ENCODE results near the gene CTDP1.
"Not testable (repeated sequence)": the region's sequence is repeated elsewhere in the genome, so short reads cannot be mapped to it uniquely, and the experiment has no call there.

CTDP1 gene

DNA sequence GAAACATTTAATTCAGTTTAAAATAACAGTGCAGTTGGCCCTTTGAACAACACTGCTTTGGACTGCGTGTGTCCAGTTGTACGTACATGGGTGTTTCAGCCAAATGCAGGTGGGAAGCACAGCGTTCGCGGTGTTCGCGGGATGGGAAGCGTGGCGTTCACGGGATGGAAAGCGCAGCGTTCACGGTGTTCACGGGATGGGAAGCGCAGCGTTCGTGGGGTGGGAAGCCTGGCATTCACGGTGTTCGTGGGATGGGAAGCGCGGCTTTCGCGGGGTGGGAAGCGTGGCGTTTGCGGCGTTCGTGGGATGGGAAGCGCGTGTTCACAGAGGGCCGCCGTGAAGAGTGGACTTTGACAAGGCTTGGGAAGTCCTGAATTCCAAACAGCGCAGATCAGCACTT lies 47.6 kb downstream of the CTDP1 start:
- Mint-ChIP-seq H3K4me3 (no peak overlapping the region), H3K4me1 (no peaks in the 10 kb centered on the region), H3K27me3 (no peaks in the 10 kb centered on the region), H3K36me3 (peaks cover 54% of the 10 kb centered on the region), H3K9me3 (no peaks in the 10 kb centered on the region), H3K27ac (no peak overlapping the region)
- ATAC-seq (ENCODE audit: low read depth) (no peak), DNase-seq (ENCODE audit: low spot score in 2 of 2) (no peak)

DNA sequence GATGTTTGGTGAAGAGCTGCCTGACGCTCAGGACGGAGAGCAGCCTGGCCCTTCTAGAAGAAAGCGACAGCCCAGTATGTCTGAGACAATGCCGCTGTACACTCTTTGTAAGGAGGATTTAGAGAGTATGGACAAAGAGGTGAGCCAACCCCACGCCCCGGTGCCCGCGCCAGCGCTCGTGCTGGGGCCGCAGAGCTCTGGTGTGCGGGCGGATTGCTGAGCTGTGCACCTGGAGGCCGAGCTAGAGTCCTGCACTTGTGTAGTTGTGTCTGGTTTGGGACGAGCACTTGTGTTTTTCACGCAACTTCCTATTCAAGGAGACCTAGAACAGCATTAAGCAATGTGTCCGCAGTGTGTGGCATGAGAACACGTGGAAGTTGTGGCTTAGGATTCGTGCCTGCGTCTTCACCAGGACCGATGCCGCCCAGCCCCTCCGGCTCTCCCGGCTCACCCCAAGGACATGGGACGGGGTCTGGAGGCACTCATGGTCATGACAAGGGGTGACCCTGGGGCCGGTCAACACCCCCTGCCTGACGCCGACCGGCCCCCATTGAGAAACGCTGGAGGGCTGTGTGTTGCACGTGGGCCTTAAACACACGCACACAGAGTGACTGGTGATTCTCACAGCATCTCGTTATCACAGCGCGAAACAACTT lies 49.5 kb downstream of the CTDP1 start:
- Mint-ChIP-seq H3K27ac (no peak overlapping the region), H3K27me3 (no peaks in the 10 kb centered on the region), H3K4me1 (no peaks in the 10 kb centered on the region), H3K36me3 (peaks cover 51% of the 10 kb centered on the region), H3K4me3 (no peak overlapping the region), H3K9me3 (no peaks in the 10 kb centered on the region)
- no peak for DNase-seq (ENCODE audit: low spot score in 2 of 2)
- no peak for ATAC-seq (ENCODE audit: low read depth)

DNA sequence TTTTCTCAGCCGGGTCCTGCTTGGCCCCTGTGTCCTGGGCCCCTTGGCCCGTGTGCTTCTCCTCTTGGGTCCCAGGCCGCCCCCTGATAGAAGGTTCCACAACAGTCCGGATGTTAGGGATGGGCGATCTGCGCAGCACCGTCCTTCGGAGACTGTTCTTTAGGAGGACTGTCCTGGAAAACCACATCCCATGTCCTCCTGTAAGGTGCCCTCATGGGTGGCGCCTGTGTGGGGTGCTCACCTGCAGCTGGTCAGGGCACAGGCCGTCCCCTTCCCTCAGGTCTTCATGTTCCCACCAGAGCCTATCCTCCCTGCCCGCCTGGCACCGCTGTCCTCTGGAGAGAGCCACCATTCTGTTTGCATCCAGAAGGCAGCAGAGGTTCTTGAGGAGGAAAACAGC lies 50.0 kb downstream of the CTDP1 start:
- ATAC-seq (ENCODE audit: low read depth) (no peak), DNase-seq (ENCODE audit: low spot score in 2 of 2) (no peak)
- Mint-ChIP-seq H3K4me3 (no peak overlapping the region), H3K4me1 (no peaks in the 10 kb centered on the region), H3K36me3 (peaks cover 51% of the 10 kb centered on the region), H3K27me3 (no peaks in the 10 kb centered on the region), H3K27ac (no peak overlapping the region), H3K9me3 (no peaks in the 10 kb centered on the region)

DNA sequence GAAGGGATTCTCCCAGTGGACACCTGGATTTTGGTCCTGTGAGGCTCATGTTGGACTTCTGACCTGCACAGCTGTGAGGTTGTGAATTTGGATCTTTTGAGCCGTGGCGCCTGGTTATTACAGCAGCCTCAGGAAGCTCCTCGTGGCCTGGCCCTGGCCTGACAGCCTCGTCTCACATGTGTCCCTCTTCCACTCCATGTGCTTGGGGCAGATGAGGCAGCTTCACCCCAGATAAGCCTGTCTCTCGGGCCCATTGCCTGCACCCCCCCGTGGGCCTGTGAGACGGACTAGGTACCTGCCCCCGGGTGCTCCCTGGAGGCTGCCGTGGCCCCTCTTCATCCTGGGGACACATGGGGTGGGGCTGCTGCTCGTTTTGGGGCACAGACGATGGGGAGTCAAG lies 51.2 kb downstream of the CTDP1 start:
- no peaks in the 10 kb centered on the region for H3K4me1 Mint-ChIP-seq
- H3K27me3 Mint-ChIP-seq: no peaks in the 10 kb centered on the region
- no peak for DNase-seq (ENCODE audit: low spot score in 2 of 2)
- no peak for ATAC-seq (ENCODE audit: low read depth)
- H3K4me3 Mint-ChIP-seq: no peak overlapping the region
- H3K36me3 Mint-ChIP-seq: peaks cover 48% of the 10 kb centered on the region
- H3K27ac Mint-ChIP-seq: no peak overlapping the region
- no peaks in the 10 kb centered on the region for H3K9me3 Mint-ChIP-seq

DNA sequence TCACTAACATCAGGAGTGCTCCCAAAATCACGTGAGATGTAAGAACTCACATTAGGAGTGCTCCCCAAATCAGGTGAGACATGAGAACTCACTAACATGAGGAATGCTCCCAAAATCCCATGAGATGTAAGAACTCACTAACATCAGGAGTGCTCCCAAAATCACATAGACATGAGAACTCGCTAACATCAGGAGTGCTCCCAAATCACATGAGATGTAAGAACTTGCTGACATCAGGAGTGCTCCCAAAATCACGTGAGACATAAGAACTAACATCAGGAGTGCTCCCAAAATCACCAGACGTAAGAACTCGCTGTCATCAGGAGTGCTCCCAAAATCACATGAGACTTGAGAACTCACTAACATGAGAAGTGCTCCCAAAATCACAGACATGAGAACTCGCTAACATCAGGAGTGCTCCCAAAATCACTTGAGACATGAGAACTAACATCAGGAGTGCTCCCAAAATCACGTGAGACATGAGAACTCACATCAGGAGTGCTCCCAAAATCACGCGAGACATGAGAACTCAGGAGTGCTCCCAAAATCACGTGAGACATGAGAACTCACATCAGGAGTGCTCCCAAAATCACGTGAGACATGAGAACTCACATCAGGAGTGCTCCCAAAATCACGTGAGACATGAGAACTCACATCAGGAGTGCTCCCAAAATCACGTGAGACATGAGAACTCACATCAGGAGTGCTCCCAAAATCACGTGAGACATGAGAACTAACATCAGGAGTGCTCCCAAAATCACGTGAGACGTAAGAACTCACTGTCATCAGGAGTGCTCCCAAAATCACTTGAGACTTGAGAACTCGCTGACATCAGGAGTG lies 52.5 kb downstream of the CTDP1 start:
- H3K36me3 Mint-ChIP-seq: peaks cover 48% of the 10 kb centered on the region
- H3K27ac Mint-ChIP-seq; H3K9me3 Mint-ChIP-seq; ATAC-seq (ENCODE audit: low read depth); H3K4me3 Mint-ChIP-seq; H3K4me1 Mint-ChIP-seq; DNase-seq (ENCODE audit: low spot score in 2 of 2); H3K27me3 Mint-ChIP-seq: not testable (repeated sequence)

DNA sequence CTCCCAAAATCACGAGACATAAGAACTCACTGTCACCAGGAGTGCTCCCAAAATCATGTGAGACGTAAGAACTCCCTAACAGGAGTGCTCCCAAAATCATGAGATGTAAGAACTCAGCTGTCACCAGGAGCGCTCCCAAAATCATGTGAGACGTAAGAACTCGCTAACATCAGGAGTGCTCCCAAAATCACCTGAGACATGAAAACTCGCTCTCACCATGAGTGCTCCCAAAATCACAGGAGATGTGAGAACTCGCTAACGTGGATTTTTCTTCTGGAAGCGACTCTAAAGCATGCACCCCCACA lies 53.1 kb downstream of the CTDP1 start:
- no peak for ATAC-seq (ENCODE audit: low read depth)
- DNase-seq (ENCODE audit: low spot score in 2 of 2): no peak
- Mint-ChIP-seq H3K4me1 (no peaks in the 10 kb centered on the region), H3K9me3 (no peaks in the 10 kb centered on the region), H3K27me3 (no peaks in the 10 kb centered on the region), H3K36me3 (peaks cover 47% of the 10 kb centered on the region), H3K27ac (no peak overlapping the region), H3K4me3 (no peak overlapping the region)

DNA sequence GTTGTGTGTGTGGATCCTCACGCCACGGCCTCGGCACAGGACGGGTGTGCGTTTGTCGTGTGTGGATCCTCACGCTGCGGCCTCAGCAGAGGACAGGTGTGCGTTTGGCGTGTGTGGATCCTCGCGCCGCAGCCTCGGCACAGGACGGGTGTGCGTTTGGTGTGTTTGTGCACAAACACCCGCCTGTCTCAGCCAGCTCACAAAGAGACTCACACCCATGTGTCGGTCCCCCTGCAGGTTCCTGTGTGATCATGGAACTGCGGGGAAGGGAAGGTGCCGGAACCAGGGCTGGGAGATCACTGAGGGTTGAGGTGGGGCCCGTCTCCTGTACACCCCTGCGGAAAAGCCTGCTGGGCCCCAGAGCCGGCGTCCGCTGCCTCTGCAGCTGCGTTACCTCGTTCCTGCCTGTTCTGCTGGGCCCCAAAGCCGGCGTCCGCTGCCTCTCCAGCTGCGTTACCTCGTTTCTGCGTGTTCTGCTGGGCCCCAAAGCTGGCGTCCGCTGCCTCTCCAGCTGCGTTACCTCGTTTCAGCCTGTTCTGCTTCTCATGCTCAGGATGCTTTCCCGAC lies 53.6 kb downstream of the CTDP1 start:
- no peak overlapping the region for H3K27ac Mint-ChIP-seq

DNA sequence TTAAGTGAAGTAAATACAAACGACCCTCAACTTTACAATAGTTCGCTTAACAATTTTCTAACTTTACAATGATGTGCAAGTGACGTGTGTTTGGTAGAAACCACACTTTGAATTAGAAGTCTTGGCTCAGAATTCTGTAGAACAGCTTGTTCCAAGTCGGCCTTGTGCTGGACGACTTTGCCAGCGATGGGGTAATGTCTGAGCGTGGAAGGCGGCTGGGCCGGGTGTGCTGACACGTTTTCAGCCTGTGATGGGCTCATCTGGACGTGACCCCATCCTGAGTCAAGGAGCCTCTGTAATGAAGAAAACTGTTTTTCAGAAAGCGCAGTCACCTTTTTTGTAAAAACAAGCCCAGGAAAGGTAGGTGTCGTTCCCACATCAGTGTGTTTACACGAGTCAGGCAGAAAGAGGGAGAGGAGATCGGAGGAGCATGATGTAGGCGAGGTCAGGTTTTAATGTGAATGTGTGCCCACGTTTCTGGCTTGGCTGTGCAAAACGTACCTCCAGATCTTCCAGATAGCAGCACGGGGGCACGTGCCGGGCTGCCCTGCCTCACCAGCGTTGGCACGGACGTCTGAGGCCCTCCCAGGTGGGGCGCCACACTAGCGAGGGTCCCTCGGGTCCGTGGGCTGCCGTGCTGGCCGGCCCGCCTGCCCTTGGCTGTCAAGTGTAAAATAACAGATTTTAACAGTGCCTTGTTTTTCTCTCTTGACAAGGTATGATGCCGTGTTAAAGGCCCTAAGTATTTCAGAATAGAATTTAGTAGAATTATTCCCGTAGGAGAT lies 54.6 kb downstream of the CTDP1 start:
- H3K36me3 Mint-ChIP-seq: peaks cover 50% of the 10 kb centered on the region
- no peak for DNase-seq (ENCODE audit: low spot score in 2 of 2)
- no peak overlapping the region for H3K4me3 Mint-ChIP-seq
- no peak overlapping the region for H3K27ac Mint-ChIP-seq
- no peaks in the 10 kb centered on the region for H3K27me3 Mint-ChIP-seq
- no peak for ATAC-seq (ENCODE audit: low read depth)
- H3K9me3 Mint-ChIP-seq: no peaks in the 10 kb centered on the region
- H3K4me1 Mint-ChIP-seq: no peaks in the 10 kb centered on the region

More for the DNA sequence above, 53.6 kb downstream of the CTDP1 start:
- H3K4me3 Mint-ChIP-seq: no peak overlapping the region
- H3K9me3 Mint-ChIP-seq: no peaks in the 10 kb centered on the region
- H3K4me1 Mint-ChIP-seq: no peaks in the 10 kb centered on the region
- H3K36me3 Mint-ChIP-seq: peaks cover 50% of the 10 kb centered on the region
- no peak for DNase-seq (ENCODE audit: low spot score in 2 of 2)
- no peak for ATAC-seq (ENCODE audit: low read depth)
- H3K27me3 Mint-ChIP-seq: no peaks in the 10 kb centered on the region

DNA sequence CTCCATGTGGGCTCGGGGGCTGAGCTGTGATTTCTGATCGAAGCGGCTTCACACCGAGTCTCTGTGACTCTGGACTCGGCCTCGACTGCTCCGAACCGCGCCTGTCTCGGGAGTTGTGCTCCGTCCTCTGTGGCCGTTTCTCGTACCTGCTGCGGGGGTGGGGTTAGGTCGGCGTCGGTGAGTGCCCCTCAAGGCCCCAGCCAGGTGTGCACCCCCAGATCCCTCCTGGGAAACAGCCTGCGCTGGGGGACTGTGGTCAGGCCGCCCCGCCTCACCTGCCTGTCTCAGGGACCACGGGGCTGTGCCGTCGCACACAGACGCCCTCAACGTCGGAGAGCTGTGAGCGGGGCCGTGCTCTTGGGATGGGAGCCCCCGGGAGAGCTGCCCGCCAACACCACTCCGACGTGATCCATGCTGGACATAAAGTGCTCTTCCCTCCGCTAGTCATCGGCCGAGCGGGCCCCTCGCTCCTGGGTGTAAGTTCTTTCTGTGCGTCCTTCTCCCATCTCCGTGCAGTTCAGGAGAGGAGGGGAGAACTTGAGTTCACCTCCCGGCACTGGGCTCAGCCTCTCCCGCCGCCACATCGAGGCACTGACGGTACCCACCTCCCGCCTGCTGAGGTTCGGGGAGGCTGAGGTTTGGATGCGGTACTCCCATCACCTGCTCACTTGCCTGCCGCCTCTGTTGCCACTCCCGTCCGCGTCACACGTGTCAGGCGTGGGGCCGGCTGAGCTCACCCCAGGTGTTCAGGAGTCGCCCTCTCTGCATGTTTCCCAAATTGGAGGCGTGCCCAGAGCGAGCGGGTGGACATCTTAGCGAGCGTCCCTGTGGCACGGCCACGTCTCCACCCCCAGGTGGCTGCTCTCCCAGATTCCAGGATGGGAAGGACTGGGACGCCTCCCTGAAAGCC lies 55.7 kb downstream of the CTDP1 start:
- H3K4me1 Mint-ChIP-seq: no peaks in the 10 kb centered on the region
- H3K27me3 Mint-ChIP-seq: no peaks in the 10 kb centered on the region
- DNase-seq (ENCODE audit: low spot score in 2 of 2) (no peak), ATAC-seq (ENCODE audit: low read depth) (no peak)
- peaks cover 44% of the 10 kb centered on the region for H3K36me3 Mint-ChIP-seq
- no peak overlapping the region for H3K27ac Mint-ChIP-seq
- H3K4me3 Mint-ChIP-seq: no peak overlapping the region
- H3K9me3 Mint-ChIP-seq: no peaks in the 10 kb centered on the region

DNA sequence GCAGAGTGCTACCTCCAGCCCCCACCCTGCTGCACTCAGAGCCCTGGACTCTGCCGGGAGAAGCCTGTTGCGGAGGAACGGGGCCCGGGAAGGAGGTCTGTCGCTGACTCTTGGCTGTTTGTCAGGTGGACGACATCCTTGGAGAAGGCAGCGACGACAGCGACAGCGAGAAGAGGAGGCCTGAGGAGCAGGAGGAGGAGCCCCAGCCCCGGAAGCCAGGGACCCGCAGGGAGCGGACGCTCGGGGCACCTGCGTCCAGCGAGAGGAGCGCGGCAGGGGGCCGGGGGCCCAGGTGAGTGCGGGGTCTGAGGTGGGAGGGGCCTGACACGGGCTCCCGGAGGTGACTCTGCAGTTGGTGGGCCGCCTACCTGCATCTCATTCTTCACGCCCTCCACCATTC lies 56.6 kb downstream of the CTDP1 start:
- no peaks in the 10 kb centered on the region for H3K27me3 Mint-ChIP-seq
- H3K36me3 Mint-ChIP-seq: peaks cover 43% of the 10 kb centered on the region
- no peak overlapping the region for H3K4me3 Mint-ChIP-seq
- no peak for DNase-seq (ENCODE audit: low spot score in 2 of 2)
- ATAC-seq (ENCODE audit: low read depth): no peak
- no peaks in the 10 kb centered on the region for H3K9me3 Mint-ChIP-seq
- no peak overlapping the region for H3K27ac Mint-ChIP-seq
- H3K4me1 Mint-ChIP-seq: peaks cover 6% of the 10 kb centered on the region

DNA sequence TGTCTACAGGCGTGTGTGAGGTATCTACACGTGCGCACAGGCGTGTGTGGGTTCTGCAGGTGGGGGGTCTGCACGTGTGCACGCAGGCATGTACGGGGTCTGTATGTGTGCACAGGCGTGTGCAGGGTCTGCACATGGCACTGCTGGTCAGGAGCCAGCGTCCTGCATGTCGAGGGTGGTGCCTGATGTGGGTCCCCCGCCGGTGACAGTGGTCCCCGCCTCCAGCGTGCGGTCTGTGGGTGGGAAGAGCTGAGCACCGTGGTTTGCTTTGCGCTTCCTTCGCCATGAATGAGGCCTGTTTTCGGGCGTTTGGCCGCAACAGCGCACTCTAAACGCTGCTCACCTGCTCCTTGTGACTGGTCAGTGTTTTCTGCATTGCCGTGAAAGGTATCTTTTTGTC lies 57.2 kb downstream of the CTDP1 start:
- H3K4me1 Mint-ChIP-seq: peaks cover 6% of the 10 kb centered on the region
- H3K27me3 Mint-ChIP-seq: no peaks in the 10 kb centered on the region
- H3K4me3 Mint-ChIP-seq: no peak overlapping the region
- no peak for ATAC-seq (ENCODE audit: low read depth)
- no peak overlapping the region for H3K27ac Mint-ChIP-seq
- H3K36me3 Mint-ChIP-seq: peaks cover 45% of the 10 kb centered on the region
- H3K9me3 Mint-ChIP-seq: no peaks in the 10 kb centered on the region
- no peak for DNase-seq (ENCODE audit: low spot score in 2 of 2)

DNA sequence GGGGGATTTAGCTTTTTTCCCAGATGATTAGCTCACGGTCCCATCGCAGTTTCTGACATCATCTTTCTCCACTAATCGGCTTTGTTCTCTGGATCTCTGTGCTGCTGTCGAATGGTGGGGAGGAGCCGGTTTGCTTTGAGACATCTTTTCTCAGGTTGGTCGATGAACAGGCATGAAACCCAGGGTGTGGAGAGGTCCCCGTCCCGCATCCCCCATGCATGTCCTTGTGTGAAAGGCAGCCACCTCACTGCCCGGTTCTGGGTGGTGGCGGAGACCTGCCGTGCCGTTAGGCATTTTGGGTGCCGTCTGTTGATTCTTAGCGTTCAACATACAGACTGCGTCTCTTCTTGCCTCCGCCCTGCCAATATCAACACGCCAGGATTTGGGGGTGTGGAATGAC lies 57.8 kb downstream of the CTDP1 start:
- Mint-ChIP-seq H3K27ac (no peak overlapping the region), H3K4me1 (peaks cover 6% of the 10 kb centered on the region), H3K9me3 (no peaks in the 10 kb centered on the region), H3K36me3 (peaks cover 47% of the 10 kb centered on the region), H3K4me3 (no peak overlapping the region), H3K27me3 (no peaks in the 10 kb centered on the region)
- ATAC-seq (ENCODE audit: low read depth) (no peak), DNase-seq (ENCODE audit: low spot score in 2 of 2) (no peak)

DNA sequence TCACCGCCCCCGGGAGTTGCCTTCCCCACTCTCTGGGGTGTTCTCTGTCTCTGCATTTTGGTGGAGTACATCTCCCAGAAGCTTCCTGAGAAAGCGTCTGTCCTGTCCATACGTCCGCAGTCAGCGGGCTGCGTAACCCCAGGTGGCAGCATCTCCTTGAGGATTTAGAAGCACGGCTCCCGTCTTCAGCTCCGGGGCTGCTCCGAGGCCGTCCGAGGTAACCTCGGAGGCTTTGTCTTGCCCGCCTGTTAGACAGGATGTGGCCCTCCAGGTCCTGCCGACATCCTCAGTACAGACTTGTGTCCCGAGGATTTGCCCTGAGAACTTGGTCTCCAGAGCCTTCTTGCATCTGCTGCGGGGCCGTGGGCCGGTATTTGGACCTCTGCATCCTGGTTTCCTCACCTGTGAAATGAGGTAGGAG lies 58.4 kb downstream of the CTDP1 start:
- Mint-ChIP-seq H3K36me3 (peaks cover 45% of the 10 kb centered on the region), H3K9me3 (no peaks in the 10 kb centered on the region), H3K27me3 (no peaks in the 10 kb centered on the region), H3K4me1 (peaks cover 6% of the 10 kb centered on the region), H3K4me3 (no peak overlapping the region), H3K27ac (no peak overlapping the region)
- ATAC-seq (ENCODE audit: low read depth) (no peak), DNase-seq (ENCODE audit: low spot score in 2 of 2) (no peak)
